HG02678 (cell line): ENCODE data around the gene APOBEC3F.
A peak's percentile ranks its signal among the peaks of the same experiment; 100 is the strongest.

Experiments used
- ATAC-seq: cut with Tn5 transposase; IDR thresholded peaks from one replicate; pipeline ENCODE4 v1.9.1; 2021; ENCODE audit warnings: mild to moderate bottlenecking, moderate library complexity; ENCODE audit not compliant: unreplicated experiment

The APOBEC3F gene

DNA sequence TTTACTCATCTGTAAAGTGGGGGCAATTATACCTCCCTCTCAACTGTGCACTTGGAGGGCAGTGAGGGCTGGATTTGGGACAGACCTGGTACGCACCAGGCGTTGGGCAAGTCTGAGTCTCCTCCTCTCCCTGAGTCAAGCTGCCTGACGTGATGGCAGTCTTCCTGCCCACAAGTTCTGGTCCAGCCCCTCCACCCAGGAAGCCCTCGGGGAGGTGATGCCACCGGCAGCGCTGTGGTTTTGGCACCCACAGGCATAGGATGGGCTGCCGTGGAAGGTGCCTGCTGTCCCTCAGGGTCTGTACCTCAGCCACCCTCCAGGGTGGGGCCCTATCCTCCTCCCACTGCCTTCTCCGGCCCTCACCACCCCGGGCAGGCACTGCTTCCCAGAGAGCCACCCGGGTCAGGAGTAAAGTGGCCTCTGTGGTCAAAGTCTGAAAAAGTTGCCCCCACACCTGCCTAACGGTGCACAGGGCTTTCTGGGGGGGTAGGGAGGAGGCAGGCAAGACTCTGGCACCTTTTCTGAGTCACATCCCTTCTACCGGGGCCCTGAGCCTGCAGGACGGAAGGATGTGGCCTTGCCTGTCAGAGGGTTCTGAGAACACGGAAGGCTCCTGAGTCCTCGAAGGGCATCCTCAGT lies 49.9 kb downstream of the APOBEC3F start:
- ATAC-seq, result no peak

- ATAC-seq, result no peak
These were observed 50.7 kb downstream of the APOBEC3F start for GRCh38 chr22:39091126-39092081.

DNA sequence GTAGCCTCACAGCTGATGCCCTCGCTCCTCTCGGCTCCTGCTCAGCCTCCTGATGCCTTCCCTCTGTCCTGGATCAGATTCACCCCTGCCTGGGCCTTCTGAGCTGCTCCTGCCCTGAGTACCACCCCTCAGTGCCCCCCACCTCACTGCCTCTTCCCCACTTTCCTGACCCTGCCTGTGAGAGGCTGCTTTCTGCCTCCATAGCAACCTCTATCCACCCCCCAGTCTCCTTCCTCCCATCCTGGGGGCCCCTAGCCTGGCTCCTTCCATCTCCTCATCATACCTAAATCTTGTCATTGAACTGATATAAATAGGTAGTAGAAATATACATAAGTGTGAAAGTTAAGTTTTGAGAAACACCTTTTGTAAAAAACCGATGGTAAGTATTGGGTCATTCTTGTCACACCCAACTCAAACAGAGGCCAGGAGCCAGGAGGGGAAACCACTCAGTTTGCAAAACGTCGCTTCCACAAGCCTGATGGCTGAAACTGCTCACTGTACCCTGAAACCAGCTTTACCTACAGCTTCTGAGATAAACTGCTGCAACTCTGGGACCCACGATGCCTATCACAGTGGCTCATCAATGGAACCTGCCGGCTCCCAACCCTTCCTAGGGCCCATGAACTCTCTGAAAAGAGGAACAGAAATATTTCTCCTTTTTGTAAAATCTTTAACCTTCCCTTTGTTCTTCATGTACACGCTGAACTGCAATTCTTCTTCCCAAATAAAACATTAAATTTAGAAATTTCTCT lies 51.6 kb downstream of the APOBEC3F start:
- peak; percentile 36 for ATAC-seq

DNA sequence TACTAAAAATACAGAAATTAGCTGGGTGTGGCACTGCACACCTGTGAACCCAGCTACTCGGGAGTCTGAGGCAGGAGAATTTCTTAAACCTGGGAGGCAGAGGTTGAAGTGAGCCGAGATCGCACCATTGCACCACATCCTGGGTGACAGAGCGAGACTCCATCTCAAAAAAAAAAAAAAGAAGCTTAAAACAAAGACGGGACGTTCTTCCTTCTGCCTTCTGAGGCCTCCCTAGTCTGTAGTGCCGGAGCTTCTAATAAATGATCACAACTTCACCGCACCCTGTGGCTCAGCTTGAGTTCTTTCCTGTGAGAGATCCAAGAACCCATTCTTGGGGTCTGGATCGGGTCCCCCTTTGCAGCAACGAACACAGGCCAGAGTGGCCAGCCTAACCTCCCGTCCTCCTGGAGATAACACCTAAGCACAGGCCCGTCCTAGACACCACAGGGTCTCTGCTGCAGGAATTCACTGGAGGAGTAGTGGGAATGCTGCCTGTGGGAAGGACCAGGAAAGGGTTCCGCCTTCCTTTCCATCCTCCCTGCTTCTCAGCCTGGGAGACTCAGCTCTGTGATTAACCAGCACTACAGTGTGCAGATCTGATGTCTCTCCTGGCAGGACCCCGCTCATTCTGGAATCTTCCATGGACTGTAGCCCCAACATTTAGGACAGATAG lies 54.2 kb downstream of the APOBEC3F start:
- no peak for ATAC-seq

DNA sequence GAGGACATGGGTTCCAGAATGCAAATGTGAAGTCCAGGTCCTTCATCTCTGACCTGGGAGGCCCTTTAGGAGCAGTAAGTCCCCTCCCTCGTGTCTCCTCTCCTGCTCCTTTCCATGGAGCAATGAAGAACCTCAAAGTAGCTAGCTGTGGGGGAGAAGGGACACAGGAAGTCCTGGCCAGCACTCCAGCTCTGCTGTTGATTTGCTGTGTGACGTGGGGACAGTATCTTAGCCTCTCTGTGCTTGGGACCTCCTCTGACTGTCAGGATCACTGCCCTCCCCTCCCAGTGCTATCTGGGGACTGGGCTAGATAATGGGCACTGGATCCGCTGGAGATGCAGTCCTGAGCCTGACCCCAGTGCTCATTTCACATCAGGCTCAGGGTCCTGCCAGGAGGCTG lies 55.3 kb downstream of the APOBEC3F start:
- no peak for ATAC-seq

DNA sequence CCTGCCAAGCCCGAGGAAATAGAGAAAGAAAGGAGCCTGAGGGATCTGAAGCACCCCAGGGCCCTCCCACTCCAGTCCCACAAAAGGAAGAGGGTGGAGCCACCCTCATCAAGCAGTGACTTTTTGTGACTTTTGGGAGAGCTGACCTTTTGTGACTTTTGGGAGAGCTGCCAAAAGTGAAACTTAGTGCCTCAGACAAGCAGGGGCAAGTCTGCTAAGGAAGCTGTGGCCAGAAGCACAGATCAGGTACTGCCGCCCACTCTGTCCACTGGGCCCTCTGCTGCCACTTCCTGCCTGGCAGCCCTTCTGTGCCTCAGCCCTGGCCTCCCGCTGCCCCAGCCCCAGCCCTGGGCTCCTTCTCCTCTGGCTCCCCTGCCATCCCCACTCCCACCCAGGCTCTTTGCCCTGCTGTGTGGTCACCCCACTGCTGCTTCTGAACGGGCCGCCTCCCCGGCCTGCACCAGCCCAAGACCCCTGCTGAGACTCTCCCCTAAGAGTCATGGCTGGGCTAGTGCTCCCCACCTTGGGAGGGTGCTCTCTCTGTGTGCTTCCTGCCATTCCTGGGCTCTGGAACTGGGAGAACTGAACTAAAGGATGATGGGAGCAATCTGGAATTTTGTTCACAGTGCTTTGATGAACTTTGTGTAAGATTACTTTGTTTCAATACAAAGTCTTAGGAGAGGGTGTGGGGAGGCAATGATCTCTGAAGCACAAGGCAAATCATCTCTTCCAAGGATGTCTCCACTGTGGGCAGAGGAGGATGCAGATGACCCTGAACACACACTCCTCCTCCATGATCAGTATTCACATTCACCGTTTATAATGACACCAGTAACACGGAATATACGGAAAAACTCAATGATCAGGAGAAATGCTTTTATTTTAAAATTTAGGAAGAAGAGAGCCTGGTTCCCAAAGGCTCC lies 56.7 kb downstream of the APOBEC3F start, which contains the start of gene APOBEC3H:
Gene APOBEC3H (plus strand): TSS at position 147 of the 923 bp plus-strand sequence. CDS start 3,035 bp downstream, outside the sequence.
- no peak for ATAC-seq

GRCh38 chr22:39098026-39098425 lies 57.4 kb downstream of the APOBEC3F start:
- no peak for ATAC-seq

GRCh38 chr22:39098576-39098975 lies 57.9 kb downstream of the APOBEC3F start:
- ATAC-seq, result no peak

GRCh38 chr22:39101226-39101625 lies 60.6 kb downstream of the APOBEC3F start:
- no peak for ATAC-seq

- ATAC-seq, result no peak
These were observed 62.8 kb downstream of the APOBEC3F start for GRCh38 chr22:39103431-39103830.
